Sigmoid colon (tissue), 7 donors: ENCODE measurements around the gene ACY1. TPM values are rescaled to one million over a fixed set of nuclear protein-coding genes. Genes with fewer than 3 reads are reported as not detected.
A peak's percentile ranks its signal among the peaks of the same experiment; 100 is the strongest.

Experiments used
- DNase-seq: peaks from one replicate; pipeline ENCODE4 v3.0.0-alpha.2; 2019
- H3K27ac ChIP-seq, 4 donors: fragments of 200-600 bp; sonication (generic); one replicate each; pipeline ENCODE4 v1.5.1; 2016 to 2019; ENCODE audit warnings: mild to moderate bottlenecking in 1 of 4
- H3K27me3 ChIP-seq, 3 donors: fragments of 200-600 bp; sonication (generic); one replicate each; pipeline ENCODE4 v1.5.1; 2019; ENCODE audit warnings: mild to moderate bottlenecking in 1 of 3
- H3K36me3 ChIP-seq, 4 donors: fragments of 200-600 bp; sonication (generic); one replicate each; pipeline ENCODE4 v1.5.1; 2016 to 2019
- H3K4me1 ChIP-seq, 4 donors: fragments of 200-600 bp; sonication (generic); one replicate each; pipeline ENCODE4 v1.5.1; 2017 to 2019
- H3K4me3 ChIP-seq, 4 donors: fragments of 200-600 bp; sonication (generic); one replicate each; pipeline ENCODE4 v1.5.1; 2017 to 2019; ENCODE audit warnings: mild to moderate bottlenecking in 2 of 4, moderate library complexity in 1 of 4
- H3K9me3 ChIP-seq, 4 donors: fragments of 200-600 bp in 3 of 4; sonication (generic) in 3 of 4; one replicate each; pipeline versions ENCODE4 v1.5.1 to v1.6.1; 2013 to 2019
- EP300 ChIP-seq, 4 donors: sonication (generic); formaldehyde crosslinking; IDR thresholded peaks; one replicate each; pipeline ENCODE4 v1.6.1; 2017; ENCODE audit warnings: antibody characterized with exemption in 4 of 4
- POLR2A ChIP-seq, 2 donors: fragments of 450-650 bp; IDR thresholded peaks; one replicate each; pipeline ENCODE4 v1.6.1; 2016; ENCODE audit warnings: antibody characterized with exemption in 2 of 2, mild to moderate bottlenecking in 2 of 2, moderate library complexity in 2 of 2
- POLR2AphosphoS5 ChIP-seq, 4 donors: sonication (generic); formaldehyde crosslinking; IDR thresholded peaks; one replicate each; pipeline ENCODE4 v1.6.1; 2017; ENCODE audit warnings: antibody characterized with exemption in 4 of 4
- WGBS, 2 donors: extraction: QIAGEN DNeasy Blood & Tissue Kit; methylation state at CpG; one replicate each; pipeline ENCODE4 v1.1.7; 2013; 5-methylcytosine and 5-hydroxymethylcytosine counted together
- intact Hi-C: fragments of 100-400 bp; cut with DNase I; formaldehyde crosslinking; loops from one replicate; pipeline ENCODE4 v1.15.1; 2023
- polyA plus RNA-seq, 3 donors: library from polyadenylated mRNA; stranded (reverse); fragments of 200-250 nt; gene quantifications; one replicate each; pipeline ENCODE4 v1.2.3, GENCODE V29; 2013
- total RNA-seq, 4 donors: library from RNA; depleted of rRNA; stranded (reverse); fragments of >200 nt; gene quantifications; one replicate each; pipeline ENCODE4 v1.1.0, GENCODE V29; 2016
- TF ChIP-seq, protein P1 (sequence below), 4 experiments: fragments of 450-650 bp in 3 of 4; fragments of 200-600 bp in 1 of 4; IDR thresholded peaks; one replicate each; pipeline ENCODE4 v1.5.1; 2016 to 2019; ENCODE audit warnings: antibody characterized with exemption in 4 of 4, mild to moderate bottlenecking in 3 of 4, moderate library complexity in 2 of 4
- donor health status: healthy with polysubstance abuse.
- donor health status: Bipolar disorder and iron deficiency.
- donor health status: healthy.

Gene ACY1
- total RNA-seq (10 to 100 TPM in 3 of 4 donors, 1 to 10 TPM in 1; 1.4 to 25.3 (median 16.6) TPM), polyA plus RNA-seq (100 to 1,000 TPM; 122 to 279 (median 146) TPM)

DNA sequence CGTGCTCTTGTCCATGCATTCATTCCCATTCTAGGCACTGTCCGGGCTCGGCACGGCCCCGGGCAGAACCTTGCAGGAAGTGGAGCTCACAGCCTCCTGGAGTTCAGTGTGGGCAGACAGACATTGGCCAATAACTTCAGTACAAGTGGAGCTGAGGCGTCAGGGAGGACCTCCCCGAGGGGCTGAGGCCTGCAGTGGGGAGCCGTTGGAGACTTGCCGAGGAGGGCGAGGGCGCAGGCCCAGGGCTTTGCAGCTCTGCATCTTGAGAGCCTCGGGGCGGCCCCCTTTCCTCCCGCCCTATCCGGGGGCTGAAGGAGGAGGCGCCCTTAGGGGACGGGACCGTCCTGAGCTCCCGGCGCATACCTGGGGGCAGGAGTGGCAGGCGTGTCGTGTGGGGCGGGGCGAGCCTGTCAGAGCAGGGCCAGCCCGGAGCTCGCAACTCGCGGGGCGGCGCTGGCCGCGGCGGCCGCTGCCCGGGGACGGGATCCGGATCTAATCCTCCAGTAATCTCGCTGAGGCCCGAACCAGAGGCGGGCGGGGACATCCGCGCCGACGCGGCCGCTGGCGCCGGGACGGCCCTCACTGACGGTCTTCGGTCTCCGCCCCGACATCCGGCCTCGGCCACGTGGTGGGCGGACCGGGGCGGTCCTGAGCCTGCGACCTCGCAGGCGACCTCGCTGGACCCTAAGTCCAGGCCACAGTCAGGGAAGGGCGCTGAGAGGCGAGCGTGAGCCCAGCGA, at the start of gene ACY1:
Gene ACY1 (plus strand): TSS at position 698 of the 740 bp plus-strand sequence. CDS start 530 bp downstream, outside the sequence.
- Histone ChIP-seq H3K9me3 (no peaks in the 10 kb centered on the region), H3K27ac (peak within 1 kb of the TSS; percentile 93 to 96 (median 94)), H3K4me3 (peak within 1 kb of the TSS; percentile 46 to 72 (median 59)), H3K36me3 (peaks cover 0 to 7% (median 0%) of the 10 kb centered on the region in 4 donors), H3K4me1 (peaks cover 0 to 26% (median 21%) of the 10 kb centered on the region in 4 donors), H3K27me3 (no peaks in the 10 kb centered on the region)
- TF ChIP-seq POLR2A (IDR thresholded peaks at IDR 0.05), result peak; percentile 39 to 46
- no peak for TF ChIP-seq EP300 (IDR thresholded peaks at IDR 0.05)
- peak in 2 of 4 donors; percentile 76 to 77 for TF ChIP-seq POLR2AphosphoS5 (IDR thresholded peaks at IDR 0.05)
- TF ChIP-seq, protein P1, sequence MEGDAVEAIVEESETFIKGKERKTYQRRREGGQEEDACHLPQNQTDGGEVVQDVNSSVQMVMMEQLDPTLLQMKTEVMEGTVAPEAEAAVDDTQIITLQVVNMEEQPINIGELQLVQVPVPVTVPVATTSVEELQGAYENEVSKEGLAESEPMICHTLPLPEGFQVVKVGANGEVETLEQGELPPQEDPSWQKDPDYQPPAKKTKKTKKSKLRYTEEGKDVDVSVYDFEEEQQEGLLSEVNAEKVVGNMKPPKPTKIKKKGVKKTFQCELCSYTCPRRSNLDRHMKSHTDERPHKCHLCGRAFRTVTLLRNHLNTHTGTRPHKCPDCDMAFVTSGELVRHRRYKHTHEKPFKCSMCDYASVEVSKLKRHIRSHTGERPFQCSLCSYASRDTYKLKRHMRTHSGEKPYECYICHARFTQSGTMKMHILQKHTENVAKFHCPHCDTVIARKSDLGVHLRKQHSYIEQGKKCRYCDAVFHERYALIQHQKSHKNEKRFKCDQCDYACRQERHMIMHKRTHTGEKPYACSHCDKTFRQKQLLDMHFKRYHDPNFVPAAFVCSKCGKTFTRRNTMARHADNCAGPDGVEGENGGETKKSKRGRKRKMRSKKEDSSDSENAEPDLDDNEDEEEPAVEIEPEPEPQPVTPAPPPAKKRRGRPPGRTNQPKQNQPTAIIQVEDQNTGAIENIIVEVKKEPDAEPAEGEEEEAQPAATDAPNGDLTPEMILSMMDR (IDR thresholded peaks at IDR 0.05), result no peak
- peak; percentile 93 for DNase-seq
- intact Hi-C loops, result no loop called here
- 0 to 1% methylated on average over 68 of the region's 68 CpGs for WGBS, 2 donors

DNA sequence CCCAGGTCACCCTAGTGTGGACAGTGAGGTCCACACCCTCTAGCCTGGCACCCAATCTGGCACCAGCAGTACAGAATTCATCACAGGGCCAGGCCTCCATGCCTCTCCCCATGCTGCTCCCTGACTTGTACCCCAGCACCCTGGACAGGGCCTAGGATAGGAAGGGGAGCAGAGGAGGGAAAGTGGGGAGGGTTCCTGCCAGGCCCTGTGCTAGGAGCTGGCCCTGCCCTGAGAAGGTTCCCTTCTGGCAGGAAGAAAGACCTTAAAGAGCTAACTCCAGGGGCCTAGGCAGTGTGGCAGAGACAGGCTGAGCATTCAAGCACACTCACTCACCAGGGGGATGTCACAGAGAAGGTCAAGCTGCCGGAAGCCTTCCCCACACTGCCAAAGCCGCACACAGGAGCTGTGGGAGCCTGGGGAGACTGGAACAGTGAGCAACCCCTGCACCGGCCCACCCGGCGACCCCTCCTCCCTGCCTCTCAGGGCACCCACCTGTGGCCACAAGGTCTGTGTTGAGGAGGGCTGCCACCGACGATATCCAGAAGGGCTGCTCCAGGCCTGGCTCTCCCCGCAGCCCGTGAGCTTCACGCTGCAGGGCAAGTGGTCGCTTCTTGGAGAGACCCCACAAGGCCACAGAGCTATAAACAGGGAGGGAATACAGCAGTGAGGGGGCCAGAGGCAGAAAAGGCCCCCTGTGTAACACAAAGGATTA, 49.0 kb upstream of the ACY1 start:
- no peak overlapping the region for H3K4me3 ChIP-seq
- intact Hi-C loops, result no loop called here
- no peaks in the 10 kb centered on the region for H3K27me3 ChIP-seq
- peaks cover 0 to 5% (median under 1%) of the 10 kb centered on the region in 4 donors for H3K4me1 ChIP-seq
- no peak for TF ChIP-seq POLR2A (IDR thresholded peaks at IDR 0.05)
- TF ChIP-seq EP300 (IDR thresholded peaks at IDR 0.05), result no peak
- no peak for TF ChIP-seq POLR2AphosphoS5 (IDR thresholded peaks at IDR 0.05)
- TF ChIP-seq, protein P1 (IDR thresholded peaks at IDR 0.05), result no peak
- H3K36me3 ChIP-seq, result peaks cover 29 to 67% (median 47%) of the 10 kb centered on the region in 4 donors
- 96 to 98% methylated on average over 11 of the region's 11 CpGs for WGBS, 2 donors
- H3K9me3 ChIP-seq, result no peaks in the 10 kb centered on the region
- peak; percentile 59 for DNase-seq
- no peak overlapping the region for H3K27ac ChIP-seq

DNA sequence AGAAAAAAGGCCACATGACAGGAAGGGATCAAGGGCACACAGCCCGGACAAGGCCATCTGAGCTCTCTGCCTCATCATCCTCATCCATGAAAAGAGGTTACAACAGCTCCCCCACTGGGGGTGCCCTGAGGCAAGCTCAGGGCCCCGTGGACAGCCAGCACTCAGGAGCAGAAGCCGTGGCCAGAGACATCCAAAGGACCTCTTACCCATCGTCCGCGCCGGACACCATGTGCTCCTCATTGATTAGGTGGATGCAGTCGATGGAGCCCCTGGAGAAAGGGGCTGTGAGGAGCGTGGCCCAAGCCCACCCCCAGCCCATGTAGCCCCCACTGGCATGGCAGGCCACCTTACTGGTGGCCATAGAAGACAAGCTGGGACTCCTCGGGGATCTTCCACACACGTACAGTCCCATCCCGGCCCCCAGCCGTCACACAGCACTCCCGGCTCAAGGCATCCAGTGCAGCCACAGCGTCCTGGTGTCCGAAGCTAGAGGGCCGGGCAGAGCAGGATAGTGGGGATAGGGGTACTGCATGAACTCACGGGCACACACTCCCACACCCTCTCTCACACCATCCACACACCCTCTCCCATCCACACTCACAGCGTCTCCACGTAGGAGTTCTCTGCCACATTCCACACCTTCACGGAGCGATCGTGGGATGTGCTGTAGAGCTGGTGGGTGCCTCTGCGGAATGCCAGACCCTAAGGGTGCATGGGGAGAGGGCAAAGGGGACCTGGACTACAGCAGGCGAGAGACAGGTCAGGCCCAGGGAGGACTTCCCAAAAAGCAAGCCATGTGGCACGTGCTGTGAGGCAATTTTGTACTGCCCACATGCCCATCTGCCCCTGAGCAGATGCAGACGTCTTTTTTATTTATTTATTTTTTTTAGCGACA, 48.1 kb upstream of the ACY1 start:
- Histone ChIP-seq H3K36me3 (peaks cover 29 to 68% (median 47%) of the 10 kb centered on the region in 4 donors), H3K27ac (no peak overlapping the region), H3K27me3 (no peaks in the 10 kb centered on the region), H3K9me3 (no peaks in the 10 kb centered on the region), H3K4me1 (peaks cover 0 to 8% (median 6%) of the 10 kb centered on the region in 4 donors), H3K4me3 (no peak overlapping the region)
- peak; percentile 45 for DNase-seq
- WGBS, 2 donors, result 94 to 95% methylated on average over 28 of the region's 28 CpGs
- intact Hi-C loops, result no loop called here
- TF ChIP-seq, protein P1 (IDR thresholded peaks at IDR 0.05), result no peak
- TF ChIP-seq POLR2AphosphoS5 (IDR thresholded peaks at IDR 0.05) (no peak), POLR2A (IDR thresholded peaks at IDR 0.05) (no peak), EP300 (IDR thresholded peaks at IDR 0.05) (no peak)
